Uterus (tissue), 4 donors: ENCODE results near the gene KANTR. TPM values are rescaled to one million over a fixed set of nuclear protein-coding genes. Genes with fewer than 3 reads are reported as not detected.

Experiments used
- DNase-seq, 2 donors: peaks; one replicate each; pipeline ENCODE4 v3.0.0-alpha.2; 2019 to 2020
- H3K27ac ChIP-seq, 2 donors: fragments of 200-600 bp; sonication (generic); 1 replicate in 1 of 2; 2 replicates in 1 of 2; pipeline ENCODE4 v1.5.1; 2016 to 2018
- H3K27me3 ChIP-seq, 2 donors: fragments of 200-600 bp; sonication (generic); one replicate each; pipeline ENCODE4 v1.5.1; 2018 to 2019; ENCODE audit warnings: control low read depth in 1 of 2
- H3K36me3 ChIP-seq, 2 donors: fragments of 200-600 bp; sonication (generic); one replicate each; pipeline ENCODE4 v1.5.1; 2019; ENCODE audit warnings: control low read depth in 1 of 2
- H3K4me1 ChIP-seq, 2 donors: fragments of 200-600 bp; sonication (generic); one replicate each; pipeline ENCODE4 v1.5.1; 2018 to 2019; ENCODE audit warnings: control low read depth in 1 of 2
- H3K4me3 ChIP-seq, 2 donors: fragments of 200-600 bp; sonication (generic); 1 replicate in 1 of 2; 2 replicates in 1 of 2; pipeline ENCODE4 v1.5.1; 2018 to 2019; ENCODE audit warnings: mild to moderate bottlenecking in 1 of 2
- H3K9me3 ChIP-seq, 2 donors: fragments of 200-600 bp; sonication (generic); one replicate each; pipeline ENCODE4 v1.5.1; 2019; ENCODE audit warnings: control low read depth in 1 of 2
- CTCF ChIP-seq, 4 experiments: fragments of 200-600 bp in 2 of 4; fragments of 450-650 bp in 2 of 4; sonication (generic) in 2 of 4; IDR thresholded peaks; one replicate each; pipeline ENCODE4 v1.5.1; 2016 to 2019; ENCODE audit warnings: antibody characterized with exemption in 4 of 4, mild to moderate bottlenecking in 2 of 4, moderate library complexity in 1 of 4
- POLR2A ChIP-seq, 2 donors: fragments of 450-650 bp; IDR thresholded peaks; one replicate each; pipeline ENCODE4 v1.6.1; 2016; ENCODE audit warnings: antibody characterized with exemption in 2 of 2, mild to moderate bottlenecking in 1 of 2, moderate library complexity in 1 of 2
- intact Hi-C: fragments of 100-400 bp; cut with DNase I; formaldehyde crosslinking; loops from one replicate; pipeline ENCODE4 v1.15.1; 2023; ENCODE audit warnings: low total_unique reads
- total RNA-seq, 4 donors: library from RNA; depleted of rRNA in 3 of 4; stranded (reverse); fragments of >200 nt in 3 of 4; gene quantifications; one replicate each; pipeline versions ENCODE4 v1.1.0 to v1.2.4, GENCODE V29; 2014 to 2023
- donor health status: DM: yes; HTN: yes; CAD: no.

The KANTR gene
- total RNA-seq, 4 donors from 2014 or later: 22.6 to 71.7 (median 33.6) TPM

- DNase-seq: no peak
Observed at GRCh38 chrX:53082773-53083616, 10.9 kb upstream of the KANTR start.

GRCh38 chrX:53084043-53084570, 9.8 kb upstream of the KANTR start:
- no peak for TF ChIP-seq CTCF (IDR thresholded peaks at IDR 0.05)
- no peak for TF ChIP-seq POLR2A (IDR thresholded peaks at IDR 0.05)
- Histone ChIP-seq H3K27me3 (no peaks in the 10 kb centered on the region), H3K4me1 (no peaks in the 10 kb centered on the region), H3K9me3 (no peaks in the 10 kb centered on the region), H3K36me3 (no peaks in the 10 kb centered on the region), H3K4me3 (peak overlapping the region in 1 of 2 donors; percentile 63), H3K27ac (peak overlapping the region; percentile 88 to 96)
- intact Hi-C loops: no loop called here
- no peak for DNase-seq

More at GRCh38 chrX:53082773-53083616, 10.9 kb upstream of the KANTR start:
- H3K27me3 ChIP-seq: no peaks in the 10 kb centered on the region
- no peaks in the 10 kb centered on the region for H3K36me3 ChIP-seq
- H3K4me3 ChIP-seq: peak overlapping the region; percentile 62 to 63
- TF ChIP-seq CTCF (IDR thresholded peaks at IDR 0.05): no peak
- H3K27ac ChIP-seq: peak overlapping the region; percentile 88 to 96
- no peaks in the 10 kb centered on the region for H3K4me1 ChIP-seq
- no peaks in the 10 kb centered on the region for H3K9me3 ChIP-seq
- intact Hi-C loops: no loop called here

GRCh38 chrX:53084863-53085262, 9.1 kb upstream of the KANTR start:
- H3K4me3 ChIP-seq: peak overlapping the region in 1 of 2 donors; percentile 63
- TF ChIP-seq POLR2A (IDR thresholded peaks at IDR 0.05) (no peak), CTCF (IDR thresholded peaks at IDR 0.05) (no peak)

GRCh38 chrX:53085661-53086229, 8.2 kb upstream of the KANTR start:
- peak overlapping the region; percentile 88 to 96 for H3K27ac ChIP-seq
- intact Hi-C loops: no loop called here
- TF ChIP-seq POLR2A (IDR thresholded peaks at IDR 0.05) (no peak), CTCF (IDR thresholded peaks at IDR 0.05) (no peak)
- H3K4me1 ChIP-seq: no peaks in the 10 kb centered on the region
- no peak overlapping the region for H3K4me3 ChIP-seq
- H3K27me3 ChIP-seq: no peaks in the 10 kb centered on the region
- DNase-seq: no peak
- no peaks in the 10 kb centered on the region for H3K9me3 ChIP-seq
- no peaks in the 10 kb centered on the region for H3K36me3 ChIP-seq

More at GRCh38 chrX:53084863-53085262, 9.1 kb upstream of the KANTR start:
- H3K36me3 ChIP-seq: no peaks in the 10 kb centered on the region
- DNase-seq: no peak
- H3K27me3 ChIP-seq: no peaks in the 10 kb centered on the region
- H3K4me1 ChIP-seq: no peaks in the 10 kb centered on the region
- intact Hi-C loops: no loop called here
- H3K9me3 ChIP-seq: no peaks in the 10 kb centered on the region
- H3K27ac ChIP-seq: peak overlapping the region; percentile 88 to 96

- Histone ChIP-seq H3K27ac (peak overlapping the region; percentile 88 to 96), H3K9me3 (no peaks in the 10 kb centered on the region), H3K4me3 (no peak overlapping the region), H3K36me3 (no peaks in the 10 kb centered on the region), H3K27me3 (no peaks in the 10 kb centered on the region), H3K4me1 (no peaks in the 10 kb centered on the region)
- peak; percentile 60 to 67 for DNase-seq
- TF ChIP-seq CTCF (IDR thresholded peaks at IDR 0.05): no peak
- TF ChIP-seq POLR2A (IDR thresholded peaks at IDR 0.05): no peak
- intact Hi-C loops: no loop called here
Observed at GRCh38 chrX:53086464-53086863, 7.5 kb upstream of the KANTR start.
